ENCODE measurements around the gene SLC43A1.

DNA sequence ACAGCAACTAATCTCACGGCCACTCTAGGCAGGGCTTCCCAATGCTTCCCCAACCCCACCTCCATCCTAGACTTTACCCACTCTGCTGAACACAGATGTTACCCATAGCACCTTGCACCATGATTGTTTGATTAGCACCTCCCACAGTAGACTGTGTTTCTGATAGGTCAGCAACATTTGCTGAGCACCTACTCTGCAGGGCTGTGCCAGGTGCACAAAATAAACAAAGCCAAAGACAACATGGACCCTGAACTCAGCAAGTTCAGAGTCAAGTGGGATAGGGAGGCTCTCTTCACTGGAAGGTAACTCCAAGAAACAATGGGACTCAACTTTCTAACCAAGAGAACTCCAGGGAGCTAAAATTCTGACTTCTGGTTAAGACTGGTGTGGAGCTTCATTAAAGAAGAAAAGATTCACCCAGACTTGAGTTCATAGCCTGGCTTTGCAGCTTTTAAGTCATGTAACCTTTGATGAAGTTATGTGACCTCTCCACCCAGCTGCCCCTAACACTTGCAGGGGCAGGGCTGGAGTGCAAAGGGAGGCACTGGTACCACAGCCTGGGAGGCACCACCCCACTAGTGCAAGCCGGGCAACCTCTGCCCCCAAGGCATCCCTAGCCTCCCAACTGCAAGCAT, 61.8 kb downstream of the SLC43A1 start:
- TF ChIP-seq, protein P1, sequence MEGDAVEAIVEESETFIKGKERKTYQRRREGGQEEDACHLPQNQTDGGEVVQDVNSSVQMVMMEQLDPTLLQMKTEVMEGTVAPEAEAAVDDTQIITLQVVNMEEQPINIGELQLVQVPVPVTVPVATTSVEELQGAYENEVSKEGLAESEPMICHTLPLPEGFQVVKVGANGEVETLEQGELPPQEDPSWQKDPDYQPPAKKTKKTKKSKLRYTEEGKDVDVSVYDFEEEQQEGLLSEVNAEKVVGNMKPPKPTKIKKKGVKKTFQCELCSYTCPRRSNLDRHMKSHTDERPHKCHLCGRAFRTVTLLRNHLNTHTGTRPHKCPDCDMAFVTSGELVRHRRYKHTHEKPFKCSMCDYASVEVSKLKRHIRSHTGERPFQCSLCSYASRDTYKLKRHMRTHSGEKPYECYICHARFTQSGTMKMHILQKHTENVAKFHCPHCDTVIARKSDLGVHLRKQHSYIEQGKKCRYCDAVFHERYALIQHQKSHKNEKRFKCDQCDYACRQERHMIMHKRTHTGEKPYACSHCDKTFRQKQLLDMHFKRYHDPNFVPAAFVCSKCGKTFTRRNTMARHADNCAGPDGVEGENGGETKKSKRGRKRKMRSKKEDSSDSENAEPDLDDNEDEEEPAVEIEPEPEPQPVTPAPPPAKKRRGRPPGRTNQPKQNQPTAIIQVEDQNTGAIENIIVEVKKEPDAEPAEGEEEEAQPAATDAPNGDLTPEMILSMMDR (IDR thresholded peaks at IDR 0.05): no peak
- no peak for TF ChIP-seq POLR2A (IDR thresholded peaks at IDR 0.05)
